Measurements from ENCODE around the gene DDX24. TPM values are rescaled to one million over a fixed set of nuclear protein-coding genes. Genes with fewer than 3 reads are reported as not detected.

DDX24 gene
- total RNA-seq, 2 donors from 2014 or later = 131 to 137 TPM

DNA sequence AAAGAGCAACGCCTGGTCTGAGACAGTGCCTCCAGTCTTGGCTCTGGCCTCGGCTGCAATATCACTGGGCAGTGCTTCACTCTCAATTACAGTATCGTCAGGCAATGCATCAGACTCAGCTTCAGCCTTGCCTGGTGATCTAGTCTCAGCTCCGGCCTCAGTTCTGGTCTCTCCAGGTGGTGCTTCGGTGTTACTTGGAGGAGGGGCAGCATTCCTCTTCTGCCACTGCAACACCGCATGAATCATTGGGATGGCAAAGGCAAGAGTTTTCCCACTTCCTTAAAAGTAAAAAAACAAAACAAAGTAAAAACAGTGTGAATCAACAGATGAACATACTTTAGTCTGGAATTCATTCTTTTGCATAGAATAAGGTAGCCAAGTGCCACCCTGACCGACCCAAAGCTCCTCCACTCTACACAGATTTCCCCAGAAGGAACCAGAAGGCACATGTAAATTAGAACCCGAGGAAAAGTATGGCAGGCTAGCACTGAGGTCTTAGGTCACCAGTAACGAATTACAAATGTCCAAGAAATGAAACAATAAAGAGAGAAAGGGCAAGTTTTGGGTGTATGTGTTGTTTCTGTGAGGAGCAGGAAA, 18.6 kb downstream of the DDX24 start:
- WGBS, 2 experiments (ENCODE audit: insufficient coverage in 1 of 2, insufficient read length in 1 of 2) = 82 to 87% methylated on average over 6 to 9 of the region's 9 CpGs
- Histone ChIP-seq H3K9ac (ENCODE audit: extremely low read depth, low read length, poor library complexity, severe bottlenecking) (no peak overlapping the region), H3K9me3 (ENCODE audit: control insufficient read depth, low read length) (no peaks in the 10 kb centered on the region), H3K27ac (ENCODE audit: low read depth, low read length) (no peak overlapping the region), H3K4me1 (ENCODE audit: control insufficient read depth, insufficient read depth, low read length) (peaks cover 3% of the 10 kb centered on the region), H3K36me3 (ENCODE audit: control insufficient read depth, insufficient read depth, low read length) (peaks cover 56% of the 10 kb centered on the region), H3K27me3 (ENCODE audit: control insufficient read depth, insufficient read depth, low read length, poor library complexity, severe bottlenecking) (no peaks in the 10 kb centered on the region), H3K4me3 (ENCODE audit: low read length) (no peak overlapping the region)
- Mint-ChIP-seq H3K4me1 (peaks cover 37% of the 10 kb centered on the region), H3K9me3 (peaks cover 2% of the 10 kb centered on the region), H3K4me3 (no peak overlapping the region), H3K27ac (peak overlapping the region; percentile 77), H3K27me3 (ENCODE audit: insufficient read depth) (no peaks in the 10 kb centered on the region), H3K36me3 (ENCODE audit: low read depth) (peaks cover 45% of the 10 kb centered on the region)
- peak; percentile 76 for DNase-seq
- TF ChIP-seq, protein P1, sequence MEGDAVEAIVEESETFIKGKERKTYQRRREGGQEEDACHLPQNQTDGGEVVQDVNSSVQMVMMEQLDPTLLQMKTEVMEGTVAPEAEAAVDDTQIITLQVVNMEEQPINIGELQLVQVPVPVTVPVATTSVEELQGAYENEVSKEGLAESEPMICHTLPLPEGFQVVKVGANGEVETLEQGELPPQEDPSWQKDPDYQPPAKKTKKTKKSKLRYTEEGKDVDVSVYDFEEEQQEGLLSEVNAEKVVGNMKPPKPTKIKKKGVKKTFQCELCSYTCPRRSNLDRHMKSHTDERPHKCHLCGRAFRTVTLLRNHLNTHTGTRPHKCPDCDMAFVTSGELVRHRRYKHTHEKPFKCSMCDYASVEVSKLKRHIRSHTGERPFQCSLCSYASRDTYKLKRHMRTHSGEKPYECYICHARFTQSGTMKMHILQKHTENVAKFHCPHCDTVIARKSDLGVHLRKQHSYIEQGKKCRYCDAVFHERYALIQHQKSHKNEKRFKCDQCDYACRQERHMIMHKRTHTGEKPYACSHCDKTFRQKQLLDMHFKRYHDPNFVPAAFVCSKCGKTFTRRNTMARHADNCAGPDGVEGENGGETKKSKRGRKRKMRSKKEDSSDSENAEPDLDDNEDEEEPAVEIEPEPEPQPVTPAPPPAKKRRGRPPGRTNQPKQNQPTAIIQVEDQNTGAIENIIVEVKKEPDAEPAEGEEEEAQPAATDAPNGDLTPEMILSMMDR (conservative IDR thresholded peaks at IDR 0.05) = no peak

GRCh38 chr14:94059998-94060397, 21.0 kb downstream of the DDX24 start:
- Histone ChIP-seq H3K4me1 (ENCODE audit: control insufficient read depth, insufficient read depth, low read length) (no peaks in the 10 kb centered on the region), H3K9ac (ENCODE audit: extremely low read depth, low read length, poor library complexity, severe bottlenecking) (no peak overlapping the region), H3K9me3 (ENCODE audit: control insufficient read depth, low read length) (no peaks in the 10 kb centered on the region), H3K27ac (ENCODE audit: low read depth, low read length) (no peak overlapping the region), H3K4me3 (ENCODE audit: low read length) (no peak overlapping the region), H3K27me3 (ENCODE audit: control insufficient read depth, insufficient read depth, low read length, poor library complexity, severe bottlenecking) (no peaks in the 10 kb centered on the region), H3K36me3 (ENCODE audit: control insufficient read depth, insufficient read depth, low read length) (peaks cover 80% of the 10 kb centered on the region)
- WGBS, 2 experiments (ENCODE audit: insufficient coverage in 1 of 2, insufficient read length in 1 of 2) = 91 to 93% methylated on average over 5 of the region's 5 CpGs
- Mint-ChIP-seq H3K27ac (no peak overlapping the region), H3K36me3 (ENCODE audit: low read depth) (peaks cover 67% of the 10 kb centered on the region), H3K4me3 (no peak overlapping the region), H3K27me3 (ENCODE audit: insufficient read depth) (no peaks in the 10 kb centered on the region), H3K9me3 (no peaks in the 10 kb centered on the region), H3K4me1 (peaks cover 14% of the 10 kb centered on the region)
- TF ChIP-seq, protein P1 (conservative IDR thresholded peaks at IDR 0.05) = no peak
- no peak for DNase-seq

GRCh38 chr14:94058674-94059138, 22.3 kb downstream of the DDX24 start:
- no peak overlapping the region for H3K4me3 ChIP-seq (ENCODE audit: low read length)
- H3K4me3 Mint-ChIP-seq = no peak overlapping the region
- WGBS, 2 experiments (ENCODE audit: insufficient coverage in 1 of 2, insufficient read length in 1 of 2) = 94 to 100% methylated on average over 3 to 5 of the region's 5 CpGs
- no peak for DNase-seq
- TF ChIP-seq, protein P1 (conservative IDR thresholded peaks at IDR 0.05) = no peak
- no peaks in the 10 kb centered on the region for H3K9me3 ChIP-seq (ENCODE audit: control insufficient read depth, low read length)
- H3K4me1 ChIP-seq (ENCODE audit: control insufficient read depth, insufficient read depth, low read length) = no peaks in the 10 kb centered on the region
- H3K36me3 ChIP-seq (ENCODE audit: control insufficient read depth, insufficient read depth, low read length) = peaks cover 93% of the 10 kb centered on the region
- peaks cover 79% of the 10 kb centered on the region for H3K36me3 Mint-ChIP-seq (ENCODE audit: low read depth)
- no peak overlapping the region for H3K27ac Mint-ChIP-seq
- H3K9ac ChIP-seq (ENCODE audit: extremely low read depth, low read length, poor library complexity, severe bottlenecking) = no peak overlapping the region
- H3K27me3 Mint-ChIP-seq (ENCODE audit: insufficient read depth) = no peaks in the 10 kb centered on the region
- peaks cover 10% of the 10 kb centered on the region for H3K4me1 Mint-ChIP-seq
- H3K9me3 Mint-ChIP-seq = no peaks in the 10 kb centered on the region
- H3K27me3 ChIP-seq (ENCODE audit: control insufficient read depth, insufficient read depth, low read length, poor library complexity, severe bottlenecking) = no peaks in the 10 kb centered on the region
- H3K27ac ChIP-seq (ENCODE audit: low read depth, low read length) = no peak overlapping the region

All from endodermal cell (in vitro differentiated cells).